ENCODE results near the gene PILRA.

GRCh38 chr7:100446040-100446439 lies 72.8 kb downstream of the PILRA start:
- TF ChIP-seq, protein P1, sequence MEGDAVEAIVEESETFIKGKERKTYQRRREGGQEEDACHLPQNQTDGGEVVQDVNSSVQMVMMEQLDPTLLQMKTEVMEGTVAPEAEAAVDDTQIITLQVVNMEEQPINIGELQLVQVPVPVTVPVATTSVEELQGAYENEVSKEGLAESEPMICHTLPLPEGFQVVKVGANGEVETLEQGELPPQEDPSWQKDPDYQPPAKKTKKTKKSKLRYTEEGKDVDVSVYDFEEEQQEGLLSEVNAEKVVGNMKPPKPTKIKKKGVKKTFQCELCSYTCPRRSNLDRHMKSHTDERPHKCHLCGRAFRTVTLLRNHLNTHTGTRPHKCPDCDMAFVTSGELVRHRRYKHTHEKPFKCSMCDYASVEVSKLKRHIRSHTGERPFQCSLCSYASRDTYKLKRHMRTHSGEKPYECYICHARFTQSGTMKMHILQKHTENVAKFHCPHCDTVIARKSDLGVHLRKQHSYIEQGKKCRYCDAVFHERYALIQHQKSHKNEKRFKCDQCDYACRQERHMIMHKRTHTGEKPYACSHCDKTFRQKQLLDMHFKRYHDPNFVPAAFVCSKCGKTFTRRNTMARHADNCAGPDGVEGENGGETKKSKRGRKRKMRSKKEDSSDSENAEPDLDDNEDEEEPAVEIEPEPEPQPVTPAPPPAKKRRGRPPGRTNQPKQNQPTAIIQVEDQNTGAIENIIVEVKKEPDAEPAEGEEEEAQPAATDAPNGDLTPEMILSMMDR (IDR thresholded peaks at IDR 0.05 in 4 of 5, conservative IDR thresholded peaks at IDR 0.05 in 1 of 5), result no peak
- TF ChIP-seq POLR2A (IDR thresholded peaks at IDR 0.05), result no peak

All from gastrocnemius medialis (tissue), 4 donors.